AG04449 (cell line): ENCODE measurements around the gene MT1F.

Source experiments
- CTCF ChIA-PET: fragments of 350-600 bp; formaldehyde crosslinking; extraction: SDS; loops from one replicate; lab custom pipeline; 2021; ENCODE audit warnings: antibody characterized with exemption; lab: Yijun Ruan, JAX
- POLR2A ChIA-PET: fragments of 400-600, 350-600 bp; formaldehyde crosslinking; extraction: SDS; loops from one replicate; lab custom pipeline; 2020; ENCODE audit warnings: antibody characterized with exemption, inconsistent platforms; lab: Yijun Ruan, JAX
- DNase-seq: peaks from one replicate; pipeline ENCODE4 v3.0.0-alpha.2; 2010; ENCODE audit warnings: low read depth, low spot score
- H3K4me3 ChIP-seq: 2 replicates; pipeline ENCODE4 v1.5.1; 2011; ENCODE audit warnings: low read depth, mild to moderate bottlenecking, control low read depth, low read length
- TF ChIP-seq, protein P1 (sequence below): IDR thresholded peaks from one replicate; pipeline ENCODE4 v1.5.1; 2011; ENCODE audit warnings: mild to moderate bottlenecking, moderate library complexity, low read length, control low read depth, inconsistent platforms; ENCODE audit not compliant: insufficient read depth; ENCODE audit errors: missing control alignments

MT1F gene

GRCh38 chr16:56645838-56646237 is 11.9 kb upstream of the MT1F start:
- TF ChIP-seq, protein P1, sequence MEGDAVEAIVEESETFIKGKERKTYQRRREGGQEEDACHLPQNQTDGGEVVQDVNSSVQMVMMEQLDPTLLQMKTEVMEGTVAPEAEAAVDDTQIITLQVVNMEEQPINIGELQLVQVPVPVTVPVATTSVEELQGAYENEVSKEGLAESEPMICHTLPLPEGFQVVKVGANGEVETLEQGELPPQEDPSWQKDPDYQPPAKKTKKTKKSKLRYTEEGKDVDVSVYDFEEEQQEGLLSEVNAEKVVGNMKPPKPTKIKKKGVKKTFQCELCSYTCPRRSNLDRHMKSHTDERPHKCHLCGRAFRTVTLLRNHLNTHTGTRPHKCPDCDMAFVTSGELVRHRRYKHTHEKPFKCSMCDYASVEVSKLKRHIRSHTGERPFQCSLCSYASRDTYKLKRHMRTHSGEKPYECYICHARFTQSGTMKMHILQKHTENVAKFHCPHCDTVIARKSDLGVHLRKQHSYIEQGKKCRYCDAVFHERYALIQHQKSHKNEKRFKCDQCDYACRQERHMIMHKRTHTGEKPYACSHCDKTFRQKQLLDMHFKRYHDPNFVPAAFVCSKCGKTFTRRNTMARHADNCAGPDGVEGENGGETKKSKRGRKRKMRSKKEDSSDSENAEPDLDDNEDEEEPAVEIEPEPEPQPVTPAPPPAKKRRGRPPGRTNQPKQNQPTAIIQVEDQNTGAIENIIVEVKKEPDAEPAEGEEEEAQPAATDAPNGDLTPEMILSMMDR, result no peak
- POLR2A ChIA-PET, result no interaction called here
- DNase-seq, result no peak
- CTCF ChIA-PET, result interaction anchor here (1.2 kb wide), 1 partner anchor 15 kb away, joined by 3 read pairs; no protein-coding TSS in a partner anchor
- H3K4me3 ChIP-seq, result no peak overlapping the region

DNA sequence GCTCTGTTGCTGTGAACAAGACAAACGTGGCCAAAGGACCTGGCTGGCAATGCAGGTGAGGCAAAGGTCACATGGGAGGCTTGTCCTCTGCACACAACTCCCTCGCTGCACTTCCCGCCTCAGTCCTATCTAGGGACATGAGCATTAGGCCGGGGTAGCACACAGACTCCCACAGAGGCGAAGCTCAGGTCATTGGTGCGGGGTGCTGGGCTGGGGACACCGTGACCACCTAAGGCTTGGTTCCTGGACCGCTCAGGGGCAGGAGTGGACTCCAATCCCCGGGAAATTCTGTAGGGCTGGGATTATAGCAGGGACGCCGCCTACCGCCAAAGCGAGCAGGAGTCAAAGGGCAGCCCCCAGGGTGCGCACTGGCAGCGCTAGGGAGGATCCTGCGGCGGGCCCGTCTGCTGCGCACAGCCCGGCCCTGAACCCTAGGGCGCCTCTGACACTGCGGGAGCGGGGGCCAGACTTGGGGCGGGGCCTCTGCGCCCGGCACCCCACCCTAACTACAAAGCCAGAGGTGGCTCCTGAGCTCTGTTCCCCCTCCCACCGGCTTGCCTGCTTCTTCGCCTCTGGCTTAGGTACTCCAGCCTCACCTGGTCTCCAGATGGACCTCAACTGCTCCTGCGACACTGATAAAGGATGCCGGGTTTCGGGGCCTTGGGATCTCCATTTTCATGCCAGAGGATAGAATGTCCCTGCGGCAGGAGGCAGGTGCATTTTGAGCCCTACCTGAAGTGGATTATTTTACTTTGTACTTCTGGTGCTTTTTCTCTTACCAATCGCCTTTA is 9.9 kb upstream of the MT1F start:
- DNase-seq, result no peak
- ChIA-PET POLR2A (no interaction called here), CTCF (interaction anchor here (1.0 to 1.4 kb wide), 2 partner anchors 8 to 26 kb away, joined by 3 read pairs; no protein-coding TSS in a partner anchor)
- H3K4me3 ChIP-seq, result no peak overlapping the region
- TF ChIP-seq, protein P1, result no peak

- ChIA-PET CTCF (interaction anchor here (1.2 to 1.4 kb wide), 2 partner anchors 24 to 45 kb away, joined by 3 read pairs; no protein-coding TSS in a partner anchor), POLR2A (no interaction called here)
- DNase-seq, result no peak
- TF ChIP-seq, protein P1, result no peak
- H3K4me3 ChIP-seq, result no peak overlapping the region
Observed at GRCh38 chr16:56649271-56649670, 8.5 kb upstream of the MT1F start.

GRCh38 chr16:56649820-56650219 is 7.9 kb upstream of the MT1F start:
- ChIA-PET CTCF (no interaction called here), POLR2A (no interaction called here)
- DNase-seq, result no peak
- TF ChIP-seq, protein P1, result no peak
- no peak overlapping the region for H3K4me3 ChIP-seq

DNA sequence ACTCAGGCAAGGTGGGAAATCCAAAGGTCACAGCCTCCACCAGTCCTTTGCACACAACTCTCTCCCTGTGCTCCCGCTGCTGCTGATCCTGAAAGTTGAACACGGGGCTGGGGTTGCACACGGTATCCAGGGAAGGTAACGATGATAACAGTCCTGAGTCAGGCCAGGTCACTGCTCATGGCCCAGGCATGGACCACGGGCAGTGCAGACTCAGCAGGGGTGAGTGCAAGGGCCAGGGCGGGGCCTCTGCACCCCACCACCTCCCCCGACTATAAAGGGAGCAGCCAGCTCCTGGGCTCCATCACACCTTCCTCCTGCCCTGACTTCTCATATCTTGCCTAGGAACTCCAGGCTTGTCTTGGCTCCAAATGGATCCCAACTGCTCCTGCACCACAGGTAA is 6.2 kb upstream of the MT1F start, which contains the start of gene MT1B:
TSS of gene MT1B (plus strand) at position 301 of the 400 bp plus-strand sequence. CDS start at position 369, 68 bp downstream.
- POLR2A ChIA-PET, result no interaction called here
- TF ChIP-seq, protein P1, result no peak
- H3K4me3 ChIP-seq, result no peak within 1 kb of the TSS
- CTCF ChIA-PET, result no interaction called here
- no peak for DNase-seq

DNA sequence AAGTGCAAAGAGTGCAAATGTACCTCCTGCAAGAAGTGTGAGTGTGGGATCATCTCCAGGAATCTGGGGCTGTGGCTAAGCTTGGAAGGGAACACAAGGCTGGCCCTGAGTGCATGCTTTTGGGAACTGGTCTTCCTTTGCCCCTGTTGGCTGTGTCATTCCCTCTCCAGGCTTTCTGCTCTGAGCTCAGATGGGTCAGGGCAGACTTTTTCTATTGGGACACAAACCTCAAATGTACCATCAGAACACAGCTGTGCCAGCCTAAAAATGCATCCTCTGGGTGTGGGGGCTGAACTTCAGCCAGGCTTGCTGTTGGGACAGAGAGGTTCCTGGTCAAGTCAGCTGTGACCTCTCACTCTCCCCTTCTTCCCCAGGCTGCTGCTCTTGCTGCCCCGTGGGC is 5.2 kb upstream of the MT1F start:
- no peak for DNase-seq
- TF ChIP-seq, protein P1, result no peak
- H3K4me3 ChIP-seq, result no peak overlapping the region
- POLR2A ChIA-PET, result no interaction called here
- CTCF ChIA-PET, result interaction anchor here (1.5 kb wide), 1 partner anchor 9 kb away, joined by 7 read pairs; no protein-coding TSS in a partner anchor
